ENCODE measurements around the gene ALDH1B1. TPM values are rescaled to one million over a fixed set of nuclear protein-coding genes. Genes with fewer than 3 reads are reported as not detected.
A peak's percentile ranks its signal among the peaks of the same experiment; 100 is the strongest.

ALDH1B1 gene
- total and polyA plus RNA-seq, 8 donors, result 0.58 to 68.7 (median 18.6) TPM

- intact Hi-C loops (cut with DNase I; ENCODE audit: low total_unique reads), result no loop called here
- DNase-seq, result peak; percentile 47 to 63
- no peaks in the 10 kb centered on the region for H3K36me3 ChIP-seq
- TF ChIP-seq EP300 (IDR thresholded peaks at IDR 0.05) (no peak), CTCF (IDR thresholded peaks at IDR 0.05) (no peak), POLR2AphosphoS5 (IDR thresholded peaks at IDR 0.05) (no peak), POLR2A (IDR thresholded peaks at IDR 0.05) (no peak)
- no peak overlapping the region for H3K27ac ChIP-seq
- no peaks in the 10 kb centered on the region for H3K27me3 ChIP-seq
- peaks cover 0 to 10% (median 5%) of the 10 kb centered on the region in 4 donors for H3K4me1 ChIP-seq
- WGBS, 5 donors, result 24 to 53% (median 28%) methylated on average over 7 of the region's 7 CpGs
- no peaks in the 10 kb centered on the region for H3K9me3 ChIP-seq
- H3K4me3 ChIP-seq, result no peak overlapping the region
Observed at GRCh38 chr9:38443181-38443580, 50.7 kb downstream of the ALDH1B1 start.

- intact Hi-C loops (cut with DNase I; ENCODE audit: low total_unique reads), result no loop called here
- DNase-seq, result no peak
Observed at GRCh38 chr9:38443597-38443996, 51.1 kb downstream of the ALDH1B1 start.

GRCh38 chr9:38445154-38446043 lies 52.9 kb downstream of the ALDH1B1 start:
- no peak for DNase-seq
- 69 to 83% (median 75%) methylated on average over 11 of the region's 11 CpGs for WGBS, 5 donors
- no peak overlapping the region for H3K4me3 ChIP-seq
- H3K27ac ChIP-seq, result no peak overlapping the region
- peaks cover 0 to 10% (median 5%) of the 10 kb centered on the region in 4 donors for H3K4me1 ChIP-seq
- TF ChIP-seq POLR2A (IDR thresholded peaks at IDR 0.05) (no peak), EP300 (IDR thresholded peaks at IDR 0.05) (no peak), CTCF (IDR thresholded peaks at IDR 0.05) (no peak)
- peaks cover 0 to 4% (median 0%) of the 10 kb centered on the region in 4 donors for H3K9me3 ChIP-seq
- intact Hi-C loops (cut with DNase I; ENCODE audit: low total_unique reads), result no loop called here
- H3K27me3 ChIP-seq, result no peaks in the 10 kb centered on the region
- H3K36me3 ChIP-seq, result no peaks in the 10 kb centered on the region

More at GRCh38 chr9:38443597-38443996, 51.1 kb downstream of the ALDH1B1 start:
- no peaks in the 10 kb centered on the region for H3K9me3 ChIP-seq
- 43 to 84% (median 58%) methylated on average over 2 of the region's 2 CpGs for WGBS, 5 donors
- no peak overlapping the region for H3K4me3 ChIP-seq
- H3K27ac ChIP-seq, result no peak overlapping the region
- TF ChIP-seq EP300 (IDR thresholded peaks at IDR 0.05), result no peak
- no peak for TF ChIP-seq POLR2AphosphoS5 (IDR thresholded peaks at IDR 0.05)
- TF ChIP-seq POLR2A (IDR thresholded peaks at IDR 0.05), result no peak
- no peaks in the 10 kb centered on the region for H3K36me3 ChIP-seq
- H3K27me3 ChIP-seq, result no peaks in the 10 kb centered on the region
- H3K4me1 ChIP-seq, result peaks cover 0 to 10% (median 5%) of the 10 kb centered on the region in 4 donors

- no peak overlapping the region for H3K4me3 ChIP-seq
- H3K4me1 ChIP-seq, result peaks cover 0 to 9% (median 4%) of the 10 kb centered on the region in 4 donors
- intact Hi-C loops (cut with DNase I; ENCODE audit: low total_unique reads), result no loop called here
- H3K27ac ChIP-seq, result no peak overlapping the region
- H3K9me3 ChIP-seq, result peaks cover 0 to 17% (median 9%) of the 10 kb centered on the region in 4 donors
- DNase-seq, result no peak
- H3K36me3 ChIP-seq, result no peaks in the 10 kb centered on the region
- WGBS, 5 donors, result 25 to 50% (median 47%) methylated on average over 1 of the region's 1 CpG
- TF ChIP-seq CTCF (IDR thresholded peaks at IDR 0.05), result no peak
- H3K27me3 ChIP-seq, result no peaks in the 10 kb centered on the region
Observed at GRCh38 chr9:38447703-38448102, 55.2 kb downstream of the ALDH1B1 start.

Other genes starting within 250 kb of the ALDH1B1 start
- 1 to 10 TPM in 3 of 5 donors, not detected in 2; 1.7 to 4.8 (median 2.2) TPM for gene IGFBPL1, start 31.8 kb downstream of the ALDH1B1 start, total RNA-seq
- gene IGFBPL1, start 31.8 kb downstream of the ALDH1B1 start, polyA plus RNA-seq, result under 1 TPM in 2 of 3 donors, not detected in 1; 0.23 to 0.87 TPM
- 1 to 10 TPM; 1.7 to 5.8 (median 2.8) TPM for gene ANKRD18A, start 227.9 kb downstream of the ALDH1B1 start, total RNA-seq
- 1 to 10 TPM in 1 of 3 donors, under 1 TPM in 2; 0.15 to 3.3 (median 0.50) TPM for gene ANKRD18A, start 227.9 kb downstream of the ALDH1B1 start, polyA plus RNA-seq

Measured in stomach (tissue), 9 donors.